ENCODE data around the gene IRAK3.

GRCh38 chr12:66199831-66200509 is 11.0 kb downstream of the IRAK3 start:
- TF ChIP-seq CTCF (IDR thresholded peaks at IDR 0.05; ENCODE audit: insufficient read depth, low read length, poor library complexity, severe bottlenecking) (no peak), EZH2phosphoT487 (conservative IDR thresholded peaks at IDR 0.05; ENCODE audit: low read length) (no peak)

All from SU-DHL-6 (cell line).